H1 (cell line): Measurements from ENCODE around the gene PKD1.

Experiments used
- EP300 ChIP-seq, 2 experiments: IDR thresholded peaks; 1 replicate in 1 of 2; 2 replicates in 1 of 2; pipeline ENCODE4 v1.6.1; 2011 to 2012; ENCODE audit warnings: low read depth in 2 of 2, low read length in 2 of 2, mild to moderate bottlenecking in 2 of 2, borderline replicate concordance in 1 of 2, inconsistent platforms in 1 of 2, moderate library complexity in 1 of 2
- NANOG ChIP-seq: IDR thresholded peaks from 2 replicates; pipeline ENCODE4 v1.6.1; 2011; ENCODE audit warnings: low read length, low read depth, mild to moderate bottlenecking, inconsistent platforms; ENCODE audit not compliant: insufficient read depth, poor library complexity, severe bottlenecking
- POLR2A ChIP-seq, 2 experiments: IDR thresholded peaks; 1 replicate in 1 of 2; 2 replicates in 1 of 2; pipeline ENCODE4 v1.6.1; 2011; ENCODE audit warnings: low read depth in 2 of 2, low read length in 2 of 2, mild to moderate bottlenecking in 2 of 2; ENCODE audit errors: control extremely low read depth in 1 of 2
- POU5F1 ChIP-seq: IDR thresholded peaks from 2 replicates; pipeline ENCODE4 v1.6.1; 2011; ENCODE audit warnings: low read depth, mild to moderate bottlenecking, low read length, moderate library complexity
- SUZ12 ChIP-seq: fragments of 200-600 bp; sonication (generic); IDR thresholded peaks from 2 replicates; pipeline ENCODE4 v1.6.1; 2012; ENCODE audit warnings: mild to moderate bottlenecking, inconsistent platforms, low read length, moderate library complexity, mixed read lengths
- TF ChIP-seq, protein P1 (sequence below), 3 experiments: IDR thresholded peaks; 1 replicate in 2 of 3; 2 replicates in 1 of 3; pipeline versions ENCODE4 v1.5.1 to v1.6.1; 2011; ENCODE audit warnings: low read length in 3 of 3, mild to moderate bottlenecking in 3 of 3, inconsistent platforms in 2 of 3, low read depth in 1 of 3, moderate library complexity in 1 of 3; ENCODE audit not compliant: insufficient read depth in 1 of 3; ENCODE audit errors: control extremely low read depth in 1 of 3

DNA sequence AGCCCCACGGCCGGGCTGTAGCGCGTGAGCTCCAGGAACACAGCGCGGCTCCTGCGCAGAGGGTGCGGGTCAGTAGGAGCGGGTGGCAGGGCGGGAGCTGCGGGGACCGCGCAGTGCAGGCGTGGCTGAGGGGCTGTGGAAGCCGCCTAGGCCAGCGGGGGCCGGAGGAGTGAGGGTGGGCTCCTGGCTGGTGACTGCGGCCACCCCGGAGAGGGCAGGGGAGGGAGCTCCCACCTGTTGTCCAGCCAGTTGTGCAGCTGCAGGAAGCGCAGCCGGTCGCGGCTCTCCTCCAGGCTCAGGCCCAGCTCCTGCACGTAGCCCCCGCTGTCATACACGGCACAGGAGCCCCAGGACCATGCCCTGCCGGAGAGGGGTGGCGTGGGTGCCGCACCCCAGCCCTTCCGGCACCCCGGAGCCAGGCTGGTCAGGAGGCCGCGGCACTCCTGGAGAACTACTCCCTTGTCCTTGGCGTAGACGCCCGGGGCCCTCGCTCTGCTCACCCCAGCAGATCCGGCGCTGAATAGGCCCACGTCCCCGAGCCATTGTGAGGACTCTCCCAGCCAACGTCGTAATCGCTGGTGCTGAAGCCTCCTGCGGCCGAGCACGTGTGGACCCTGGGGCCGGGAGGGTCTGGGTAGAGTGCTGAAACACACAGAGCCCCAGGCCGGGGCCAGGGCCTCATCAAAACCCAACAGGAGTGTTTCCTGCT lies 44.0 kb downstream of the PKD1 start:
- TF ChIP-seq, protein P1, sequence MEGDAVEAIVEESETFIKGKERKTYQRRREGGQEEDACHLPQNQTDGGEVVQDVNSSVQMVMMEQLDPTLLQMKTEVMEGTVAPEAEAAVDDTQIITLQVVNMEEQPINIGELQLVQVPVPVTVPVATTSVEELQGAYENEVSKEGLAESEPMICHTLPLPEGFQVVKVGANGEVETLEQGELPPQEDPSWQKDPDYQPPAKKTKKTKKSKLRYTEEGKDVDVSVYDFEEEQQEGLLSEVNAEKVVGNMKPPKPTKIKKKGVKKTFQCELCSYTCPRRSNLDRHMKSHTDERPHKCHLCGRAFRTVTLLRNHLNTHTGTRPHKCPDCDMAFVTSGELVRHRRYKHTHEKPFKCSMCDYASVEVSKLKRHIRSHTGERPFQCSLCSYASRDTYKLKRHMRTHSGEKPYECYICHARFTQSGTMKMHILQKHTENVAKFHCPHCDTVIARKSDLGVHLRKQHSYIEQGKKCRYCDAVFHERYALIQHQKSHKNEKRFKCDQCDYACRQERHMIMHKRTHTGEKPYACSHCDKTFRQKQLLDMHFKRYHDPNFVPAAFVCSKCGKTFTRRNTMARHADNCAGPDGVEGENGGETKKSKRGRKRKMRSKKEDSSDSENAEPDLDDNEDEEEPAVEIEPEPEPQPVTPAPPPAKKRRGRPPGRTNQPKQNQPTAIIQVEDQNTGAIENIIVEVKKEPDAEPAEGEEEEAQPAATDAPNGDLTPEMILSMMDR (IDR thresholded peaks at IDR 0.05; ENCODE audit: control extremely low read depth in 1 of 3, insufficient read depth in 1 of 3, low read depth in 1 of 3, low read length in 3 of 3) = no peak
- no peak for TF ChIP-seq POU5F1
- TF ChIP-seq SUZ12 = no peak
- no peak for TF ChIP-seq EP300 (IDR thresholded peaks at IDR 0.05; ENCODE audit: borderline replicate concordance in 1 of 2, low read depth in 2 of 2, low read length in 2 of 2)
- no peak for TF ChIP-seq POLR2A (IDR thresholded peaks at IDR 0.05; ENCODE audit: control extremely low read depth in 1 of 2, low read depth in 2 of 2, low read length in 2 of 2)
- TF ChIP-seq NANOG = no peak
